K562 (cell line): ENCODE data around the gene LBHD1. TPM values are rescaled to one million over a fixed set of nuclear protein-coding genes. Genes with fewer than 3 reads are reported as not detected.

Source experiments
- CUX1 ChIP-seq: fragments of 200-800 bp; sonication (Bioruptor generic); IDR thresholded peaks from 2 replicates; pipeline ENCODE4 v1.6.1; 2016; ENCODE audit warnings: missing genetic modification characterization, missing compliant biosample characterization
- ID3 ChIP-seq, 2 experiments: fragments of 250-450 bp in 1 of 2; fragments of 450-650 bp in 1 of 2; sonication (Bioruptor Pico) in 1 of 2; IDR thresholded peaks; 2 replicates each; pipeline versions ENCODE4 v1.6.1 to v1.8.0; 2016 to 2021; ENCODE audit warnings: mild to moderate bottlenecking in 2 of 2, moderate library complexity in 2 of 2, missing compliant biosample characterization in 1 of 2, missing genetic modification characterization in 1 of 2
- MED1 ChIP-seq: sonication (generic); formaldehyde crosslinking; IDR thresholded peaks from 2 replicates; pipeline ENCODE4 v1.8.1; 2023; ENCODE audit warnings: missing genetic modification reagents, borderline replicate concordance
- PHTF2 ChIP-seq: fragments of 250-450 bp; sonication (Bioruptor Pico); IDR thresholded peaks from 2 replicates; pipeline ENCODE4 v1.5.0; 2021; ENCODE audit warnings: mild to moderate bottlenecking
- SFPQ ChIP-seq: fragments of 200-400 bp; formaldehyde crosslinking; IDR thresholded peaks from 2 replicates; pipeline ENCODE4 v1.6.1; 2017; ENCODE audit warnings: mild to moderate bottlenecking, low read depth, low read length, moderate library complexity
- TEAD4 ChIP-seq, 2 experiments: sonication (generic) in 1 of 2; formaldehyde crosslinking in 1 of 2; IDR thresholded peaks; 2 replicates each; pipeline versions ENCODE4 v1.6.1 to v1.8.0; 2012 to 2022; ENCODE audit warnings: borderline replicate concordance in 1 of 2, inconsistent platforms in 1 of 2, low read length in 1 of 2, mild to moderate bottlenecking in 1 of 2, missing genetic modification reagents in 1 of 2
- ZNF316 ChIP-seq: fragments of 450-650 bp; IDR thresholded peaks from 2 replicates; pipeline ENCODE4 v1.6.1; 2016
- ZNF408 ChIP-seq: fragments of 250-450 bp; sonication (Bioruptor Pico); IDR thresholded peaks from 2 replicates; pipeline ENCODE4 v1.4.0; 2020; ENCODE audit warnings: low read depth, mild to moderate bottlenecking, moderate library complexity
- ZNF655 ChIP-seq: fragments of 250-450 bp; sonication (Bioruptor Pico); IDR thresholded peaks from 2 replicates; pipeline ENCODE4 v1.5.0; 2021
- ZNF830 ChIP-seq: fragments of 250-450 bp; sonication (Bioruptor Pico); IDR thresholded peaks from 2 replicates; pipeline ENCODE4 v1.5.0; 2021; ENCODE audit warnings: mild to moderate bottlenecking
- polyA plus RNA-seq, 8 experiments: library from polyadenylated mRNA; depleted of rRNA in 4 of 8; stranded (reverse) in 5 of 8; unstranded in 3 of 8; fragments of >200 nt; fragmentation: Nextera tagmentation in 2 of 8; fragmentation: Illumina TruSeq in 1 of 8; extraction: Ambion mirVana in 2 of 8; extraction: Trizol in 1 of 8; gene quantifications; 2 replicates each; pipeline versions ENCODE4 v1.2.1 to v1.2.3, GENCODE V29; 2011 to 2014; ENCODE audit warnings: inconsistent platforms in 1 of 8, missing spikeins in 1 of 8
- total RNA-seq, 7 experiments: library from RNA; depleted of rRNA in 6 of 7; stranded (reverse); fragments of >200 nt in 6 of 7; fragmentation: Illumina TruSeq in 2 of 7; extraction: Trizol in 2 of 7; gene quantifications; 2 replicates each; pipeline versions ENCODE4 v1.2.1 to v1.2.3, GENCODE V29; 2011 to 2021; ENCODE audit warnings: low replicate concordance in 1 of 7

LBHD1 gene
- total and polyA plus RNA-seq, 9 of the 15 experiments (the other 6 are each of a cell fraction or from before 2014, with no cell fraction given) = 2.6 to 28.0 (median 12.5) TPM

- no peak for TF ChIP-seq CUX1 (CRISPR knock-in tag)
- TF ChIP-seq ZNF830 = no peak
- no peak for TF ChIP-seq ZNF655 (CRISPR knock-in tag)
- TF ChIP-seq TEAD4 (IDR thresholded peaks at IDR 0.05; ENCODE audit: low read length) = peak; percentile 27; the same call in 1 of the 2 replicates
- TF ChIP-seq TEAD4 (CRISPR knock-in tag; IDR thresholded peaks at IDR 0.05; ENCODE audit: borderline replicate concordance) = no peak
- no peak for TF ChIP-seq ZNF316
- no peak for TF ChIP-seq ZNF408
- no peak for TF ChIP-seq SFPQ
- TF ChIP-seq MED1 (CRISPR knock-in tag) = no peak
- TF ChIP-seq ID3 (CRISPR knock-in tag; IDR thresholded peaks at IDR 0.05) = no peak
- TF ChIP-seq ID3 (tag; IDR thresholded peaks at IDR 0.05) = no peak
- no peak for TF ChIP-seq PHTF2 (CRISPR knock-in tag)
Measured at GRCh38 chr11:62709247-62710000, 37.4 kb upstream of the LBHD1 start (continued).
